NCI-H2196 (cell line): Measurements from ENCODE around the gene STEAP3.

Source experiments
- DNase-seq: peaks from one replicate; lab custom pipeline; 2025; ENCODE audit not compliant: unreplicated experiment; lab: John Stamatoyannopoulos, UW

Gene STEAP3, protein sequence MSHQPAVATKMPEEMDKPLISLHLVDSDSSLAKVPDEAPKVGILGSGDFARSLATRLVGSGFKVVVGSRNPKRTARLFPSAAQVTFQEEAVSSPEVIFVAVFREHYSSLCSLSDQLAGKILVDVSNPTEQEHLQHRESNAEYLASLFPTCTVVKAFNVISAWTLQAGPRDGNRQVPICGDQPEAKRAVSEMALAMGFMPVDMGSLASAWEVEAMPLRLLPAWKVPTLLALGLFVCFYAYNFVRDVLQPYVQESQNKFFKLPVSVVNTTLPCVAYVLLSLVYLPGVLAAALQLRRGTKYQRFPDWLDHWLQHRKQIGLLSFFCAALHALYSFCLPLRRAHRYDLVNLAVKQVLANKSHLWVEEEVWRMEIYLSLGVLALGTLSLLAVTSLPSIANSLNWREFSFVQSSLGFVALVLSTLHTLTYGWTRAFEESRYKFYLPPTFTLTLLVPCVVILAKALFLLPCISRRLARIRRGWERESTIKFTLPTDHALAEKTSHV

DNA sequence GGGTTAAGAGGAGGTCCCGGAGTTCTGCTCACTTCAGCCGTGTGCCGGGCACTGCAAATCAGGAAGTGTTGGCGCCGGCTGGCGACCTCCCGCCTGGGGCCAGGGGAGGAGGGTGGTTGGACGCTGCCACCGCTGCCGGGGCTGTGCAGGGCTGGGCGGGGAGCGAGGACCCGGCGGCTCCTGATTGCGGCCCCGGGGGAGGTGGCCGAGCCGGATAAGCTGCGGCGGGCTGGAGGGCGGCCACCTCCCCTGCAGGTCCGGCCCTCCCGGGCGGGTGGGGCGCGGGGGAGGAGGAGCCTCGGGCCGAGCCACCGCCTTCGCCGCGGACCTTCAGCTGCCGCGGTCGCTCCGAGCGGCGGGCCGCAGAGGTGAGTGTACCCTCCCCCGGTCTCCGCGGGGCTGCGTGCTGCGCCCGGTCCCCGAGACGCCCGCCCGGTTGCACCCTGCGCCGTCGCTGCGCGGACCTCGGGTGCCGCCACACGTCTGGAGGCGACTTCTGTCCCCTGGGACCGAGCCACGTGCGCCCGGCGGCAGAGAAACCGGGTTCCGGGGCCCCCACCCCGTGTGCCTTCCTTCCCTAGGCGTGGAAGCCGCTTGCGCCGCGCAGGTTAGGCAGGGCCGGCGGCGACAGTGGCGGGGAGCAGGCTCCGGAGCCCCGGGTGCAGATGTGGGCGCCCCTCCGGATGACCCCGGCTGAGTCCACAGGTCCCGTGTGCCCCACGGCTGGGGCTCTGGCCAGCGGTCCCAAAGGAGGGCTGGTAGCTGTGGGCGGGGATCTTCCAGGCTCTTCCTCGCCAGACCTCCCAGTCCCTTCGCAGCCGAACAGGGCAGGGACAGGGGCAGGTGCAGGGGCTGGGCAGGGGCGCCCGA lies at the start of gene STEAP3:
Gene STEAP3 (plus strand): TSS at position 314 of the 870 bp plus-strand sequence. CDS start 7,179 bp downstream, outside the sequence.
- peak; percentile 85 for DNase-seq

DNA sequence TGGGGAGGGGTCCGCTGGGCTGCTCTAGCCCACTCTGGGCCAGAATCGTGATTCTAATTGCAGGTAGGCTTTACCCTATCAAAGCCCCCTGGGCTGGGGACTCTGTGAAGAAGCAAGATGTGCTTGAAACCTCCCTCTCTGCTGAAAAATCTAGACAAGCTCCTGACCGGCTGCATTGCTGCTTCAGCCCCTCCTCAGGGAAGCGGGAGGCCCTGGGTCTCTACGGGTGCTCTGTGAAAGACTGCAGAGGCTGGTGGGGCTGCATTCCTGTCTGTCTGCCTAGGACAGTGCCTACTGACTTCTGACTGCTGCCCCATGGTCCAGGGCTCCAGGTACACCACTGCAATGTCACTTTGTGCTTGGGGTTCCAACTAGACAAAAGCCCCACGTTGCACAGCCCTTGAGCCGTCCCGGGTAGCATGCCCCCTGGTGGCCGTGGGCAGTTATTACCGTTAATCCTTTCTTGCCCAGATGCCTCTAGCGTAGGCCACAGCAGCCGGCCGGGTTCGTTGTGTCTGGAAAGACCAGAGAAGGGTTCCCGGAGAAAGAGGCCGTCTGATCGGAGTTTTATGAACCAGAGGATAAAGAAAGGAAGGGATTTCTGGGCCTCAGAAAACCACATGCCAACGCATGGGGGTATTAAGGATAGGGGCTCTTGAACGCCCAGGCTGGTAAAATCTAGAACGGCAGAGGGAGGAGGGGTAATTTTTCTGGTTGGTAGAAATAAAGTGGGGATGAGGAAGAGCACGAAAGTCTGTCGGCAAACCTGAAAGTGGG lies 49.2 kb upstream of the STEAP3 start:
- peak; percentile 48 for DNase-seq

DNA sequence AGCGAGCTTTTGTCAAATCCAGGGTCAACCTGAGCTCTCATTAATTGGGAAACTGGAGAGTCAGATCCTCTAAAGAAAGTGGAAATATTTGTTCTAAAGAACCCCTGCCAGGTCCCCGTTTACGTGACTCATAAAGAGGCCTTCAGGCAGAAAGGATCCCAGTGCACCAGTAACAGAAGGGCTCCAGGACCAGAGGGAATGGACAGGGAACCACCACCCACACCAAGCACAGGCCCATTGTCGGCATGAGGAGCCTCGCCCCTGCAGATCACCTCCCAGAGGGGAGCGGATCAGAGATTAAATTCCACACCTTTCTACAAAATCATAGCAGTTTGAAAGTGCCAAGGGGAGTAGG lies 48.7 kb upstream of the STEAP3 start:
- DNase-seq: no peak

DNA sequence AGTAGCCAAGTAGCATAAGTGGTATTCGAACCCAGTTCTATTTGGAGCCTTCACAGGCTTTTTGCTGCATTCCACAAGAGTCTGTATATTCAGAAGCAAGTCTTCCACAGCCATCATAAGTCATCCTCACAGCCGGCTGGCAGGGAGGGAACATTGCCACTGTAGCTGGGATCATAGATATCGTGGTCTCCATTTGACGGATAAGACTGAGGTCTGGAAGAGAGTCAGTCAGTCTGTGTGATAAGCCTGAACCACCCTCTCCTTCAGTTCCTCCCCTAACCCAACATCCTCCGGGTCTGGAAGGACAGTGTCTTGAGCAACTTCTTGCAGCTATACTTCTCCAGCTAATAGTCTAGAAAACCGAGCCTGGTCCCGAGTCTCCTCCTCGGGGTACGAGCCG lies 48.1 kb upstream of the STEAP3 start:
- no peak for DNase-seq

DNA sequence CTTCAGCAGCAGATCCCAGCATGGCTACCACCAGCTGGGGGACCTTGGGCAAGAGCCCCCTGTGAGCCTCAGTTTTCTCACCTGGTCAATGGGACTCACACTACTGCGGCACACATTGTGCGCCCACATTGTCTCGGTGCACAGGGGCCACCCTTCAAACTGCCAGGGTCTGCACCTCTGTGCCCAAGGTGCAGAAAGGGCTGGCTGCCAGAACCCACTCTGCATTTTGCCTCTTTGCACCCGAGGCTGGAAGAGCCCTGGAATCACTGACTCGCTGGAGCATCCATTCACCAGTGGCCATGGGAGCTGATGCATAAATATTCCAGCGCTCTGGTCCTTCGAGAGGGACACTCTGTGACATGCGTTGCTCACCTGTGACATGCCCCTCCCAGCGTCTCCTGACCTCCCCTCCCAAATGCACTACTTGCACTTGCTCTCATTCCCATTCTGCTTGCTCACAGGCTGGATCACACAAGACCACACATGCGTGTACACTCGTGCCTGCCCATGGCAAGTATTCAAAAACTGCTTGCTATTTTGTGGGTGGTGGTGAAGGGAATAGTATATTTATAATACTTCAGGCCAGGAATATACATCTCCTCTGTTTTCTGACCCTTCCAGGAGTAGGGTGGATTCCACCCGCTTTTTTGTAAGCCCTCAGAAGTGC lies 46.3 kb upstream of the STEAP3 start:
- no peak for DNase-seq

DNA sequence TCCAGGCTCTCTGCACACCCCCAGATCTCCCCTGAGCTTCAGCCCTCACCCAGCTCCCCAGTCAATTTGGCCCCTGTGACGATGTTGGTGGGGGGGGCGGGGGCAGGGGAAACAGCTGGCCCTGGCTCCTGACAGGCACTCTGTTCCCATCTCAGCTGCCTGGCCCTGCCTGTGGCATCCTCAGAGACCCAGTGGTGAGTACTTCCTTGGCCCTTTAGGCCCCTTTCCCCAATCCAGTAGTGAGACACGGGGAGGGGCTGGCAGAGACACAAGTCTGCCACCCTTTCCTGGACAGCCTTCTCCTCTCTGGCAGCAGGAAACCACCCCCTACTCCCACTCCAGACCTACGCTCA lies 45.8 kb upstream of the STEAP3 start:
- no peak for DNase-seq

DNA sequence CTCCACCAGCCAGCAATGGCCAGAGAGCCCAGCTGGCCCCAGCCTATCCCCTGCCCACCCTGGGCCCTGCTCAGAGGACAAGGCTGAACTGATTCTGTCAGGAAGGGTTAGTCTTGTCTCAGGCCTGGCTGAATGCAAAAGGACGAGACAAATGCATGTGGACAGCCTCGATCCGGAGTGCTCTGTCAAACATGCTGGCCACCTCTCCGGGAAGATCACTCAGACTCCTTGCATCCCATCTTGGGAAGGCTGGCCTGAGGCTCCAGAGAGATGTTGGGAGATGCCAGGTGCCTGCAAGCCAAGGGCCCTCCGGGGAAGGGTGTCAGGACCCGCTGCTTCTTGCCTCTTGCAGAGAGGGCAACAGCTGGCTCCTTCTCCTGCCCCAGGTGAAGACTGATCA lies 44.9 kb upstream of the STEAP3 start:
- DNase-seq: no peak

DNA sequence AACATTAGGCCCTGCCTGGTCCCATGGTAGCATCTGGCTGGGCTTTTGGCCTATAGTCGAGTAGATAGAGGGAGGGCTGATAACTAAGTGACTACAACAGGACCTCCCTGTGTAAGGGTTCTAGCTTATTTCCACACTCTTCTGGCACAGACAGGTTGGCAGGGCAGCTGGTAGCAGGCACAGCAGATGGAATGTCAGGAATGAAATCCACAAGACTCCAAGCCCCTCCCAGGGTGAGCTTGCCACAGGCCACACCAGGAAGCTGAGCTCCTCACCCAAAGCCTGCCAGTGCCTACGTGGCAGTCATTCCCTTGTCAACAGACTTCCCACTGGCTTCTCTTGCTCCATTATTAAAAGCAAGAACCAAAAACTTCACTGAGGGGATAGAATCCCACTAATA lies 44.4 kb upstream of the STEAP3 start:
- no peak for DNase-seq

DNA sequence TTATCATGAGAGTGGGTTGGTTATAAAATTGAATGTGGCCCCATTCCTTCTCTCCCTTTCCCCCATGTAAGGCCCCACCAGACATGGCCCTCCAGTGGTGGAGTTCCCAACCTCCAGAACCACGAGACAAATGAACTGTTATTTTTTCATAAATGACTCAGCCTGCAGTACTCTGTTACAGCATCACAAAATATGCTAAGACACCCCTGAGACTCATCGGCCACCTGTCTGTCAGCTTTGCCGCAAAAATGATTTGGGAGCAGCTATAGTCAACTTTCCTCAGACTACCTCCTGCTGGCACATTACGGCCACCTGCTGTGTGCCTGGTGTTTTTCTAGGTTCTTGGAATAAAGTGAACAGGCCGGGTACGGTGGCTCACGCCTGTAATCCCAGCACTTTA lies 43.6 kb upstream of the STEAP3 start:
- DNase-seq: no peak

DNA sequence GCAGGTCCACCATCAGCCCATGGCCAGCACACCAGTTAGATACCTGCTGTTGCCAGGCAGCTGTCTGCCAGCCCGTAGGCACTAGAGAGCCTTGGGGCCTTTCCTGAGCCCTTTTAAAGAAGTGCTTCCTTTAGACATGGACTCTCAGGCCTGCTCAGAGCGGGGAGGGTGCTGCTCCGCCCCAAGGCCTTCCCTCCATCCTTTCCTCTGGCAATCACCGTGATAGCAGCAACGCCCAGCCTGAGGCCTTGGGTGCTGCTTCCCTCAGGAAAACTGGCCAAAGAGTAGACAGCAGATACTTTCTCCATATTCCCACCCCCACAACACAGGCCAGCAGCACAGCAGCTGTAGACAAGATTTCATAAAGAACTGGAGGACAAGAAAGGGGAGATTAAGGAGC lies 42.7 kb upstream of the STEAP3 start:
- DNase-seq: peak; percentile 11

DNA sequence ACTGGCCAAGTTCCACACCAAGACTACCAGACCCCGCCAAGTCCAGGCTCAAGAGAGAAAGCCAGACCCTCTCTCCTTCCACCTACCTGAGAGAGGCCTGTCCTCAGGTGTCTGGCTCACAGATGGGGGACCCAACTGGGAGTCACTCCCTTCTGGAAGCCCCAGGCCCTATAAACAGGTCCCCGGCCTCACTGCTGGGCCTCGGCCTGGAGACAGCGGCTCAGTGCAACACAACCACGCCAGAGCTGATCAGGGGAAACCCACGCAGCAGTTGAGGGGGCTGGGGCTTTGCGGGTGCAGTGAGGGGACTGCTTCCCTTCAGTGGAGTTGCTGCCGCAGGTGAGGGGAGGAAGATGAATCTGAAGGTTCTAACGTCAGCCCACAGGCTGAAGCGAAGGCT lies 42.2 kb upstream of the STEAP3 start:
- DNase-seq: no peak

DNA sequence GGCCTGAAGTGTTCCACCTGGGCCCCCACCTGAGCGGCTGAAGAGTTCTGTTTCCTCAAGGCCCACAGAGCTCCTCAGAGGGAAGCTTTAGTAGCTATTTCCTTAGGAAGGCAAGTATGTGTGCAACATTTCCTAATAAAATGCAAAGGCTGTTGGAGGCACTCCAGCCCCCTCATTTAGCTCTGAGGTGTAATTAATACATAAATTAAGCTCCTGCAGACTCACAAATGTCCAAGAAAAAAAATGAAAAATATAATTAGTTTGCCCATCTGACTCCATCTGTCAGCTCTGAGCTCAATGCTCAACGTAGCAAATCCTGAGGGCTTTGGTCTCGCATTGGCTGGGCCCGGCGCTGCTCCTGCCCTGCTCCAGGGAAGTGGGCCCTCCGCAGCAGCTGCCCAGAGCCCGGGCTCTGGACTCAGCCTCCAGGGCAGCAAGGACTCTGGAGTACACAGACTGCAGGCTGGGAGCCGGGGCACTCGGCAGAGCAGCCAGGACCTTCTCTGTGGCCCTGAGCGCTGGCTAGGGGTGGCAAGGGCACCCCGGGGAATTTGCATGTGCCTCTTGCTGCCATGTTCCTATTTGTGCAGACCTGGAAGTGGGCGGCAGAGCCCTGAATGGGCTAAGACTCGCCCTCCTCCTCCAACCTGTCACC lies 41.7 kb upstream of the STEAP3 start:
- no peak for DNase-seq

DNA sequence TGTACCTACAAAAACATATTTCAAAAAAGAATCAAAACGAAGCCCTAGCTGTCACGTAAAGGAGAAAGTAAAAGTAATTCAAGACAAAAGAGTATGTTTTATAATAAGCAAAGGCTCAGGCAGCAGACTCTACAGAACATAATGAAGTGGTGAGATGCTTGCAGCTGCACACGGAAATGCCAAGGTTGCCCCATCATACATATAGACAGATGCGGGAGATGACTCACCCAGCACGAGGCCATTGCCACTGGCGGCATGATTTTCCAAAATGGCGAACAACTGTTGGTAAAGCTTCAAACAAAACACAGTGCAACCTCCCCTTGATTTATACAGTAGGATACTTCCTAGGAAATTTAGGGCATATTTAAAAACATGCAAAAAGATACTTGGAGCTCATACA lies 39.1 kb upstream of the STEAP3 start:
- no peak for DNase-seq

DNA sequence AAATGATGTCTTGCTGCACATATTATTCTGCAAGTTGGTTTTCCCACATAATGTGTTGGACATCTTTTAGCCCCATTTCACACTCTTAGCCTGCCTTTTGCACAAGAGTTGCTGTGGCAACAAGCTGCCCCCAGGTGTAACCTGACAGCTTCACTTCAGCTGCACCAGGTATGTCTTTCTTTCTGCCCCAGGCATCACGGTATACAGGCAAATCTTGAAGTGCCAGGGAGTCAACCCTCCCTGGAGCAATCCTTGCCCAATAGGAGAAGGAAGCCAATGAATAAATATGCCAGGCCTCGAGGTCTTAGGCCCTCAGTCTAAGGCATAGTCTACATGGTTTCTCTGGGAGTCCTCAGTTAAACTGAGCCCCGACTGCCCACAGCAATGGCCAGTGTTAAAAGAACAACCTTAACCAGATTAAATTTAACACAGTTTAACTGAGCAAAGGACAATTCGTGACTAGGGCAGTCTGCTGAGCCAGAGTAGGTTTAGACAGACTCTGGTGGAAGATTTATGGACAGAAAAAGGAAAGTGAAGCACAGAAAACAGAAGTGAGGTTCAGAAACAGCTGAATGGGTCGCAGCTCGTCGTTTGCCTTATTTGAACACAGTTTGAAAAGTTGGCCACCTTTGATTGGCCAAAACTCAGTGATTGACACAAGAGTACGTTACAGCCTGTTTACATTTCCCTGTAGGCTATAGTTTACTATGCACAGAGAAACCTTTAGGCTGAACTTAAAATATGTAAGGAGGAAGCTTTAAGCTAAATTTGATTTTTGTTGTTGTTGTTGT lies 33.1 kb upstream of the STEAP3 start:
- no peak for DNase-seq

DNA sequence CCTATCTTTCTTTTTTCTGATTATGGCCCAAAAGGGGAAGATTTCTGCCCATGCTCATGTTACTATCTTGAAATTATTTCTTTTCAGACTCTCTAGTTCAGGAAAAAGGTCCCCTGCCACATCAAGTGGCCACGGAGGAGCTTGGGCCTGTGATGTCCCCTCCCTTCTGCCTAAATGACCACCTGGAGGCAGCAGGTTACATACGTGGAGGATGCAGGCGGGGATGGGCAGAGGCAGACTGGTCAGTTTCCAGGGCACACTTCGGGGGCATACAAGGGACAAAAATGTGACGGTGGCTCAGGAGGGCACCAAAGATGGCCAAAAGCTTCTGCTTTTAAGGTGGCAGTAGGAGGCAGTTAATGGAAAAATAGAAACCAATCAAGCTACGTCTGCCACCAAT lies 30.7 kb upstream of the STEAP3 start:
- no peak for DNase-seq

DNA sequence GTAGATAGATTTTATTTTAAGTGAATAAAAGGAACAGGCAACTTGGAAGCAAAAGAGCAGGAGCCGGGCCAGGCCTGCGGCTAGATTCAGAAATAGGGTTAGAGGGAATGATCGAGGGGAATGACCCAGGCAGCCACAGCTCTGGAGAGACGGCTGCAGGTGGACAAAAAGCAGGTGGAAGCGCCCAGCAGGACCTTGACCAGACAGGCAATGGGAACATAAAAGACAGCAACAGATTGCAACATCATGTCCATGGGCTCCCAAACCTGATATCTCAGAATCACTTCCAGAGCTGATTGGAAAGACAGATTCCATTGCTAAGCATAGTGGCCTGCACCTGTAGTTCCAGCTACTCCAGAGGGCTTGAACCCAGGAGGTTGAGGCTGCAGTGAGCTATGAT lies 28.6 kb upstream of the STEAP3 start:
- DNase-seq: no peak

DNA sequence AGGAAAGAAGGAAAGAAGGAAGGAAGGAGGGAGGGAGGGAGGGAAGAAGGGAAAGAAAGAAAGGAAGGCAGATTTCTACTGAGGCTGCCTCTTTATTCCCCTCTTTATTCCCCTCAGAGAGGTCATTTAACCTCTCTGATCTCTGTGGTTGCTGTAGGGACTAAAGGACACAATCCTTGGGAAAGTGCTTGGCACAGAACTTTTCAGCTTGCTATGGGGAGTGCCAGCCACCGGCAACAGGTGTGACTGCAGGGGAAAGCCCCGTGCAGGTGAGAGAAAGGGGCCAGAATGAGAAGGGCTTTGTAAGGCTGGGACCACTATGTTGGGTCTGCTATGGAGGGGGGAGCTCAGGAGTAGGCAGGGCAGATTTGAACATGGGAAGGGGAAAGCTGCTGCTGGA lies 27.7 kb upstream of the STEAP3 start:
- no peak for DNase-seq

DNA sequence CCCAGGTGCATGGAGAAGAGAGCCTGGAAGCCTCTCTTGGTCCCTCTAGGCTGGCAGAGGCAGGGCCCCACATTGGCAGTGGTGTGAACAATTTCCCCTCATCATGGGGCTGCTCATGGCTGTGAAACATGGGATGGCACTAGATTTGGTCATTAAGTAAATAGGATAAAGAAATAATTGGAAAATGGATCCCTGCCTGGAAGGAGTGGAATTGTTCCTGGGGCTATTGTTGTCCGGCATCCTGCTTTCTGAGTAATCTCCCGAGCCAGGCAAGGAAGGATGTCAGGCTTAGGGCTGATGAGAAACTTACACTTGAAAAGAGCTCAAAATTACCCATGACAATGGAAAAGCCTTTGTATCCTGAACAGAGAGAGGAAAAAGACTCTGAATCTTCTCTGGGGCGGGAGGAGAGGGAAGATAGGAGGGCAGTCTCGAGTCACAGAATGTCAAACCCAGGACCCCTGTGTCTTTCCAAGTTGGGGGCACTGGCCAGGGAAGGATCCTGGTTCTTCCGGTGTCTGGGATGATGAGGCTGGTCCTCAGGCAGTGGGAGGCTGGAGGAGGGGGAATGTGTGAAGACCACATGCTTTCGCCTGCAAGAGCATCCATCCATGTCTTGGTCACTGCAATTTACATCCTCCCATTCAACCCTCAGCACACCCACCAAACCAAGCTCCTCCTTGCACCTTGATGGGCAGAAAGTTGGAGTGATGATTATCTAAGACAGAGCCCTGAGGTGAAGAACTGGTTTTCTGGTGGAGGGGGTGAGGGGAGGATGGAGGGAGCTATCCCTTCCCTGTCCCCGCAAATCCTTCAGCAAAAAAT lies 27.1 kb upstream of the STEAP3 start:
- no peak for DNase-seq

DNA sequence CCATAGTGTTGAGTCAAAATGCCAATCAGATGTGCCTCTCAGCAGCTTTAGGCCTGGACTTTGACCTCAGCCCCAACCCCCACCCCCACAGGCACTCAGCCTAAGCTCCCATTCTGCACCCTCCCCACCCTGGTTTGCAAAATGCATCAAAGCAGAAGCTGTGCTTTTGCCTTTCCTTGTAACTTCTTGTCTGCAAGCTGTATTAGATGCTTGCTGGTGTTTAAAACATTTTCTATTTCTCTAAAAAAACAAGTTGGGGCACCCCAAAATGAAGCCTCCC lies 26.6 kb upstream of the STEAP3 start:
- no peak for DNase-seq
